H1 (cell line): Measurements from ENCODE around the gene VSTM4. TPM values are rescaled to one million over a fixed set of nuclear protein-coding genes. Genes with fewer than 3 reads are reported as not detected.

Source experiments
- CTCF ChIA-PET: fragments of 300-600 bp; sonication (Branson Sonifier 250); formaldehyde crosslinking; loops from one replicate; lab custom pipeline; 2021; ENCODE audit not compliant: partially characterized antibody; lab: Charles Lee
- POLR2A ChIA-PET: fragments of 300-600 bp; sonication (Branson Sonifier 250); formaldehyde crosslinking; loops from one replicate; lab custom pipeline; 2021; ENCODE audit warnings: inconsistent platforms; ENCODE audit not compliant: partially characterized antibody; lab: Charles Lee
- DNase-seq, 2 experiments: peaks; one replicate each; pipeline versions ENCODE4 v3.0.0 to v3.0.0-alpha.2; 2010 to 2022; ENCODE audit warnings: low spot score in 2 of 2, low read depth in 1 of 2, mixed read lengths in 1 of 2
- FAIRE-seq: peaks from 2 replicates; lab custom pipeline; 2011; peaks lifted over from hg19 to GRCh38; lab: Jason Lieb, UNC
- H2AFZ ChIP-seq: 2 replicates; pipeline ENCODE4 v1.8.1; 2012; ENCODE audit warnings: low read length, inconsistent platforms
- H2AK5ac ChIP-seq: 2 replicates; pipeline ENCODE4 v1.6.1; 2013; ENCODE audit warnings: low read depth, low read length
- H2BK120ac ChIP-seq: replicated peaks from 2 replicates; pipeline ENCODE3; 2013; ENCODE audit warnings: low read depth, low read length, inconsistent platforms
- H2BK12ac ChIP-seq: 2 replicates; pipeline ENCODE4 v1.6.1; 2013; ENCODE audit warnings: low read depth, low read length
- H2BK15ac ChIP-seq: 2 replicates; pipeline ENCODE4 v1.6.1; 2013; ENCODE audit warnings: low read length
- H2BK20ac ChIP-seq: 2 replicates; pipeline ENCODE4 v1.6.1; 2013; ENCODE audit warnings: low read length
- H2BK5ac ChIP-seq: 2 replicates; pipeline ENCODE4 v1.6.1; 2013; ENCODE audit warnings: low read depth, low read length
- H3K14ac ChIP-seq: 2 replicates; pipeline ENCODE4 v1.6.1; 2013; ENCODE audit warnings: inconsistent platforms; ENCODE audit not compliant: insufficient read length
- H3K18ac ChIP-seq: 2 replicates; pipeline ENCODE4 v1.6.1; 2013; ENCODE audit warnings: low read length; ENCODE audit errors: extremely low read depth
- H3K23ac ChIP-seq: 2 replicates; pipeline ENCODE4 v1.6.1; 2013; ENCODE audit warnings: inconsistent platforms; ENCODE audit not compliant: insufficient read length
- H3K23me2 ChIP-seq: 2 replicates; pipeline ENCODE4 v1.6.1; 2013; ENCODE audit warnings: low read depth, low read length
- H3K27ac ChIP-seq: 2 replicates; pipeline ENCODE4 v1.6.1; 2011; ENCODE audit warnings: low read depth, low read length, inconsistent platforms
- H3K27me3 ChIP-seq, 4 experiments: replicated peaks in 1 of 4; 1 replicate in 1 of 4; 2 replicates in 3 of 4; pipeline versions ENCODE4 v1.6.1 to v1.8.1; 2011 to 2013; ENCODE audit warnings: low read length in 3 of 4, mild to moderate bottlenecking in 3 of 4, inconsistent platforms in 2 of 4, mixed read lengths in 2 of 4, moderate library complexity in 1 of 4; ENCODE audit not compliant: control insufficient read depth in 3 of 4, insufficient read depth in 3 of 4; ENCODE audit errors: extremely low read depth in 1 of 4
- H3K36me3 ChIP-seq, 4 experiments: 2 replicates each; pipeline versions ENCODE4 v1.6.1 to v1.8.1; 2011 to 2013; ENCODE audit warnings: mild to moderate bottlenecking in 4 of 4, low read length in 3 of 4, moderate library complexity in 2 of 4, control low read depth in 1 of 4, inconsistent platforms in 1 of 4; ENCODE audit not compliant: insufficient read depth in 4 of 4, control insufficient read depth in 2 of 4
- H3K4ac ChIP-seq: replicated peaks from 2 replicates; pipeline ENCODE3; 2013; ENCODE audit warnings: low read length, low read depth, mixed read lengths, inconsistent platforms; ENCODE audit not compliant: insufficient read length
- H3K4me1 ChIP-seq, 4 experiments: replicated peaks in 1 of 4; 1 replicate in 1 of 4; 2 replicates in 3 of 4; pipeline versions ENCODE4 v1.6.1 to v1.8.1; 2011 to 2013; ENCODE audit warnings: low read length in 3 of 4, inconsistent platforms in 2 of 4, mixed read lengths in 1 of 4; ENCODE audit not compliant: insufficient read depth in 4 of 4, control insufficient read depth in 3 of 4
- H3K4me2 ChIP-seq, 2 experiments: 2 replicates each; pipeline versions ENCODE4 v1.6.1 to v1.8.1; 2011 to 2013; ENCODE audit warnings: low read depth in 2 of 2, low read length in 2 of 2, control low read depth in 1 of 2, inconsistent platforms in 1 of 2, mild to moderate bottlenecking in 1 of 2; ENCODE audit not compliant: insufficient read depth in 1 of 2
- H3K4me3 ChIP-seq, 4 experiments: fragments of 200-600, 300-600 bp in 1 of 4; sonication (generic), shearing (Covaris generic), sonication (Bioruptor Twin) in 1 of 4; 2 replicates each; pipeline versions ENCODE4 v1.5.1 to v1.8.1; 2011 to 2016; ENCODE audit warnings: low read length in 4 of 4, low read depth in 3 of 4, control low read depth in 2 of 4, inconsistent platforms in 2 of 4, mild to moderate bottlenecking in 2 of 4, mixed read lengths in 1 of 4, moderate library complexity in 1 of 4; ENCODE audit not compliant: insufficient read depth in 2 of 4; ENCODE audit errors: extremely low read depth in 1 of 4
- H3K56ac ChIP-seq: replicated peaks from 2 replicates; pipeline ENCODE3; 2013; ENCODE audit warnings: low read depth, mild to moderate bottlenecking, mixed read lengths, low read length, inconsistent platforms; ENCODE audit not compliant: insufficient read length
- H3K79me1 ChIP-seq: 2 replicates; pipeline ENCODE4 v1.6.1; 2013; ENCODE audit warnings: low read depth, low read length, control low read depth
- H3K79me2 ChIP-seq, 2 experiments: 2 replicates each; pipeline versions ENCODE4 v1.6.1 to v1.8.1; 2012 to 2013; ENCODE audit warnings: low read length in 2 of 2, mild to moderate bottlenecking in 2 of 2, inconsistent platforms in 1 of 2; ENCODE audit not compliant: insufficient read depth in 2 of 2, control insufficient read depth in 1 of 2
- H3K9ac ChIP-seq, 4 experiments: replicated peaks in 1 of 4; 1 replicate in 1 of 4; 2 replicates in 3 of 4; pipeline versions ENCODE4 v1.6.1 to v1.8.1; 2011 to 2013; ENCODE audit warnings: low read depth in 3 of 4, low read length in 3 of 4, control low read depth in 2 of 4, mild to moderate bottlenecking in 2 of 4, moderate library complexity in 2 of 4, inconsistent platforms in 1 of 4; ENCODE audit errors: extremely low read depth in 1 of 4
- H3K9me3 ChIP-seq, 2 experiments: 2 replicates each; pipeline versions ENCODE4 v1.6.1 to v1.8.1; 2012 to 2013; ENCODE audit warnings: mild to moderate bottlenecking in 2 of 2, moderate library complexity in 2 of 2, control low read depth in 1 of 2, inconsistent platforms in 1 of 2, low read depth in 1 of 2, low read length in 1 of 2, mixed read lengths in 1 of 2; ENCODE audit not compliant: insufficient read depth in 2 of 2
- H4K20me1 ChIP-seq, 2 experiments: replicated peaks in 1 of 2; 2 replicates each; pipeline versions ENCODE3 to v1.8.1; 2011 to 2013; ENCODE audit warnings: inconsistent platforms in 2 of 2, low read length in 2 of 2, mild to moderate bottlenecking in 1 of 2; ENCODE audit not compliant: insufficient read depth in 2 of 2, control insufficient read depth in 1 of 2
- H4K5ac ChIP-seq: 2 replicates; pipeline ENCODE4 v1.6.1; 2013; ENCODE audit warnings: low read length, low read depth, mixed read lengths, inconsistent platforms; ENCODE audit not compliant: insufficient read length
- H4K8ac ChIP-seq: 2 replicates; pipeline ENCODE4 v1.8.0; 2013; ENCODE audit warnings: mild to moderate bottlenecking, moderate library complexity, low read length, inconsistent platforms; ENCODE audit not compliant: insufficient read depth; ENCODE audit errors: extremely low read depth
- H4K91ac ChIP-seq: replicated peaks from 2 replicates; pipeline ENCODE3; 2013; ENCODE audit warnings: low read length, mixed read lengths, inconsistent platforms; ENCODE audit not compliant: insufficient read length
- BACH1 ChIP-seq: IDR thresholded peaks from 2 replicates; pipeline ENCODE4 v1.6.1; 2012; ENCODE audit warnings: low read length, improper control_type of control experiment
- CEBPB ChIP-seq: IDR thresholded peaks from 2 replicates; pipeline ENCODE4 v1.6.1; 2012; ENCODE audit warnings: low read depth, low read length
- CTBP2 ChIP-seq: IDR thresholded peaks from 2 replicates; pipeline ENCODE4 v1.7.0; 2011; ENCODE audit warnings: borderline replicate concordance, mild to moderate bottlenecking, moderate library complexity, mixed read lengths, low read length; ENCODE audit not compliant: insufficient read depth, insufficient read length
- EP300 ChIP-seq, 2 experiments: IDR thresholded peaks; 1 replicate in 1 of 2; 2 replicates in 1 of 2; pipeline ENCODE4 v1.6.1; 2011 to 2012; ENCODE audit warnings: low read depth in 2 of 2, low read length in 2 of 2, mild to moderate bottlenecking in 2 of 2, borderline replicate concordance in 1 of 2, inconsistent platforms in 1 of 2, moderate library complexity in 1 of 2
- FOSL1 ChIP-seq: IDR thresholded peaks from 2 replicates; pipeline ENCODE4 v1.6.1; 2011; ENCODE audit warnings: mild to moderate bottlenecking, low read depth, low read length, moderate library complexity; ENCODE audit not compliant: insufficient read depth
- POLR2AphosphoS5 ChIP-seq: IDR thresholded peaks from 2 replicates; pipeline ENCODE4 v1.6.1; 2011; ENCODE audit warnings: low read depth, low read length
- SP2 ChIP-seq: IDR thresholded peaks from 2 replicates; pipeline ENCODE4 v1.6.1; 2012; ENCODE audit warnings: mild to moderate bottlenecking, low read length, inconsistent platforms
- WGBS, 2 experiments: shearing (Covaris generic) in 1 of 2; methylation state at CpG; one replicate each; pipeline versions ENCODE4 v1.1.6 to v1.1.7; 2013 to 2015; ENCODE audit warnings: low lambda C conversion rate in 2 of 2, mixed read lengths in 2 of 2, inconsistent platforms in 1 of 2, low coverage in 1 of 2, missing lambda C conversion rate in 1 of 2; ENCODE audit not compliant: insufficient replicate concordance in 2 of 2, insufficient coverage in 1 of 2, insufficient read length in 1 of 2; ENCODE audit errors: extremely low coverage in 1 of 2, missing lambda C conversion rate in 1 of 2; 5-methylcytosine and 5-hydroxymethylcytosine counted together
- polyA plus RNA-seq, 7 experiments: library from polyadenylated mRNA; depleted of rRNA in 3 of 7; stranded (reverse) in 5 of 7; unstranded in 2 of 7; fragments of >200 nt in 5 of 7; fragments of 200-250 nt in 2 of 7; gene quantifications; 1 replicate in 5 of 7; 2 replicates in 1 of 7; 4 replicates in 1 of 7; pipeline versions ENCODE4 v1.2.1 to v1.2.3, GENCODE V29; 2011 to 2013; ENCODE audit warnings: missing spikeins in 2 of 7, mixed read lengths in 2 of 7
- total RNA-seq: library from RNA; stranded (reverse); fragmentation: NEBNext Ultra II Directional; extraction: Animal tissue kit (Norgen Biotek cat#: 25700); gene quantifications from 2 replicates; pipeline ENCODE4 v1.2.1, GENCODE V29; 2021
- TF ChIP-seq, protein P1 (sequence below): IDR thresholded peaks from 2 replicates; pipeline ENCODE4 v1.6.1; 2011; ENCODE audit warnings: low read depth, mild to moderate bottlenecking, low read length; ENCODE audit not compliant: insufficient read depth

The VSTM4 gene
- total and polyA plus RNA-seq, 2 of the 8 experiments (the other 6 are each of a cell fraction or from before 2014, with no cell fraction given) = 0.48 to 0.73 TPM

DNA sequence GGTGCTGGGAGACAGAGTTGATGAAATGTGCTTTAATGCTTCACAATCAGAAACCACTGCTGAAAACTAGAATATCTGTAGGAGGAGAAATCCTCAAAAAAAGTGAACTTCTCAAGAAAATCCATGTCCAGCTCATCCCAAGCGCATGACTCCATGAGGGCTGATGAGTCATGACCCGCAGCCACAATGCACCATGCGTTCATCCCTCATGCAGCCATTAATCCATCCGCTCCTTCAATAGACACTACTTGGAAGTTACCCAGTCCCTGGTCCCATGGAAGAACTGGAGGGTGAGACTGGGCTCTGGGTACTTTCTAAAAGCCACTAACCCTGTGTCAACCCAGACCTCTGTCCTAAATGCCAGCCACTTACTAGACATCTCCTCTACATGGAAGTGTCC is 48.4 kb upstream of the VSTM4 start:
- H3K79me1 ChIP-seq = no peaks in the 10 kb centered on the region
- H2AFZ ChIP-seq = no peak overlapping the region
- H2AK5ac ChIP-seq = no peak overlapping the region
- H3K4me3 ChIP-seq = no peak overlapping the region
- H4K5ac ChIP-seq = no peak overlapping the region
- H4K91ac ChIP-seq = no peak overlapping the region
- CTCF ChIA-PET = interaction anchor here (0.6 to 5.5 kb wide), 41 partner anchors 10 to 523 kb away, joined by 3 to 49 read pairs (median 5); partner anchors contain the start of gene TMEM273
- H3K36me3 ChIP-seq = no peaks in the 10 kb centered on the region
- no peak overlapping the region for H3K14ac ChIP-seq
- WGBS, 2 experiments = 93% methylated on average over 4 of the region's 4 CpGs; no CpG with 5 or more reads in 1 of the 2 experiments
- TF ChIP-seq CTBP2 = no peak
- no peak for TF ChIP-seq FOSL1
- no peak for TF ChIP-seq POLR2AphosphoS5
- TF ChIP-seq, protein P1, sequence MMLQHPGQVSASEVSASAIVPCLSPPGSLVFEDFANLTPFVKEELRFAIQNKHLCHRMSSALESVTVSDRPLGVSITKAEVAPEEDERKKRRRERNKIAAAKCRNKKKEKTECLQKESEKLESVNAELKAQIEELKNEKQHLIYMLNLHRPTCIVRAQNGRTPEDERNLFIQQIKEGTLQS = no peak
- no peak for TF ChIP-seq EP300 (IDR thresholded peaks at IDR 0.05; ENCODE audit: borderline replicate concordance in 1 of 2, low read depth in 2 of 2, low read length in 2 of 2)
- no peak for TF ChIP-seq SP2
- TF ChIP-seq CEBPB = no peak
- no peak for TF ChIP-seq BACH1
- DNase-seq (no peak), FAIRE-seq (no peak)
- no peak overlapping the region for H2BK12ac ChIP-seq
- H3K27ac ChIP-seq = no peak overlapping the region
- no peak overlapping the region for H3K4ac ChIP-seq
- H3K23ac ChIP-seq = no peak overlapping the region
- no peak overlapping the region for H2BK5ac ChIP-seq
- H3K9me3 ChIP-seq = no peaks in the 10 kb centered on the region
- no peak overlapping the region for H2BK20ac ChIP-seq
- POLR2A ChIA-PET = no interaction called here
- no peaks in the 10 kb centered on the region for H4K20me1 ChIP-seq
- H3K23me2 ChIP-seq = no peaks in the 10 kb centered on the region
- no peaks in the 10 kb centered on the region for H3K27me3 ChIP-seq
- H2BK15ac ChIP-seq = no peak overlapping the region
- no peak overlapping the region for H3K4me2 ChIP-seq
- H3K9ac ChIP-seq = no peak overlapping the region
- H4K8ac ChIP-seq = no peak overlapping the region
- no peak overlapping the region for H3K56ac ChIP-seq
- peaks cover 0 to 2% (median 0%) of the 10 kb centered on the region in 4 experiments; a peak in 3 of 7 replicates for H3K4me1 ChIP-seq
- H3K18ac ChIP-seq = no peak overlapping the region
- H2BK120ac ChIP-seq = no peak overlapping the region
- H3K79me2 ChIP-seq = no peaks in the 10 kb centered on the region
